IMR-90 (cell line): ENCODE results near the gene TWSG1. TPM values are rescaled to one million over a fixed set of nuclear protein-coding genes. Genes with fewer than 3 reads are reported as not detected.

Experiments
- ATAC-seq: fragments of 200-7000 bp; cut with Tn5 transposase; 2 replicates; pipeline ENCODE4 v1.9.1; 2020; ENCODE audit warnings: low read depth, mild to moderate bottlenecking, moderate library complexity
- BruUV-seq: library from RNA; stranded (reverse); fragments of 400-500 nt; replicated peaks from 2 replicates; lab custom pipeline; 2021; lab: Mats Ljungman, UMichigan
- CTCF ChIA-PET: fragments of 300-600 bp; formaldehyde crosslinking; extraction: SDS; loops from one replicate; lab custom pipeline; 2021; ENCODE audit warnings: antibody characterized with exemption; lab: Yijun Ruan, JAX
- POLR2A ChIA-PET: fragments of 300-600 bp; sonication (Branson Sonifier 250); formaldehyde crosslinking; loops from one replicate; lab custom pipeline; 2022; ENCODE audit warnings: antibody characterized with exemption; ENCODE audit not compliant: unreplicated experiment; lab: Charles Lee
- DNase-seq: peaks from one replicate; pipeline ENCODE4 v3.0.0; 2013
- H2AFZ ChIP-seq: replicated peaks from 2 replicates; pipeline ENCODE3; 2013; ENCODE audit warnings: low read length, mild to moderate bottlenecking; ENCODE audit not compliant: poor library complexity
- H2AK5ac ChIP-seq: 2 replicates; pipeline ENCODE4 v1.6.1; 2013; ENCODE audit warnings: low read depth, low read length, inconsistent platforms
- H2AK9ac ChIP-seq: replicated peaks from 2 replicates; pipeline ENCODE3; 2013; ENCODE audit warnings: mild to moderate bottlenecking, low read depth, low read length, moderate library complexity; ENCODE audit not compliant: poor library complexity
- H2BK120ac ChIP-seq: 2 replicates; pipeline ENCODE4 v1.6.1; 2013; ENCODE audit warnings: low read depth, low read length, inconsistent platforms
- H2BK15ac ChIP-seq: 3 replicates; pipeline ENCODE4 v1.6.1; 2013; ENCODE audit warnings: low read depth, low read length, inconsistent platforms
- H2BK20ac ChIP-seq: 2 replicates; pipeline ENCODE4 v1.6.1; 2013; ENCODE audit warnings: low read depth, mild to moderate bottlenecking, inconsistent platforms, low read length, moderate library complexity
- H2BK5ac ChIP-seq: 2 replicates; pipeline ENCODE4 v1.6.1; 2013; ENCODE audit warnings: mild to moderate bottlenecking, low read depth, low read length, inconsistent platforms; ENCODE audit not compliant: poor library complexity, severe bottlenecking
- H3K14ac ChIP-seq: replicated peaks from 2 replicates; pipeline ENCODE4 v1.6.1; 2013; ENCODE audit warnings: low read depth, low read length, inconsistent platforms
- H3K18ac ChIP-seq: 2 replicates; pipeline ENCODE4 v1.6.1; 2013; ENCODE audit warnings: low read depth, low read length, control low read depth
- H3K23ac ChIP-seq: 2 replicates; pipeline ENCODE4 v1.6.1; 2013; ENCODE audit warnings: low read depth, low read length, inconsistent platforms
- H3K27ac ChIP-seq: 2 replicates; pipeline ENCODE4 v1.5.1; 2013; ENCODE audit warnings: mild to moderate bottlenecking, control low read depth, low read length; ENCODE audit not compliant: insufficient read depth
- H3K27me3 ChIP-seq: 2 replicates; pipeline ENCODE4 v1.6.1; 2013; ENCODE audit warnings: low read length; ENCODE audit not compliant: control insufficient read depth, insufficient read depth
- H3K36me3 ChIP-seq: 2 replicates; pipeline ENCODE4 v1.6.1; 2013; ENCODE audit warnings: low read length, mixed read lengths; ENCODE audit not compliant: control insufficient read depth, insufficient read depth
- H3K4ac ChIP-seq: 2 replicates; pipeline ENCODE4 v1.6.1; 2013; ENCODE audit warnings: low read depth, low read length, inconsistent platforms
- H3K4me1 ChIP-seq: 2 replicates; pipeline ENCODE4 v1.6.1; 2013; ENCODE audit warnings: low read length, mixed read lengths; ENCODE audit not compliant: control insufficient read depth, insufficient read depth
- H3K4me2 ChIP-seq: 2 replicates; pipeline ENCODE4 v1.6.1; 2013; ENCODE audit warnings: low read depth, mild to moderate bottlenecking, control low read depth, low read length, moderate library complexity
- H3K4me3 ChIP-seq: 2 replicates; pipeline ENCODE4 v1.5.1; 2013; ENCODE audit warnings: low read depth, mild to moderate bottlenecking, control low read depth, low read length, moderate library complexity; ENCODE audit not compliant: insufficient read depth
- H3K56ac ChIP-seq: 2 replicates; pipeline ENCODE4 v1.6.1; 2013; ENCODE audit warnings: low read length, inconsistent platforms; ENCODE audit not compliant: insufficient read depth; ENCODE audit errors: extremely low read depth
- H3K79me1 ChIP-seq, 2 experiments: 2 replicates each; pipeline ENCODE4 v1.6.1; 2013; ENCODE audit warnings: low read length in 2 of 2, inconsistent platforms in 1 of 2, low read depth in 1 of 2
- H3K9ac ChIP-seq: 2 replicates; pipeline ENCODE4 v1.6.1; 2013; ENCODE audit warnings: low read depth, low read length, control low read depth
- H3K9me1 ChIP-seq: 2 replicates; pipeline ENCODE4 v1.6.1; 2013; ENCODE audit warnings: low read length, inconsistent platforms; ENCODE audit not compliant: insufficient read depth
- H3K9me3 ChIP-seq: 2 replicates; pipeline ENCODE4 v1.6.1; 2013; ENCODE audit warnings: low read length; ENCODE audit not compliant: control insufficient read depth, insufficient read depth
- H4K20me1 ChIP-seq: 2 replicates; pipeline ENCODE4 v1.6.1; 2013; ENCODE audit warnings: low read length, inconsistent platforms; ENCODE audit not compliant: insufficient read depth
- H4K5ac ChIP-seq: 2 replicates; pipeline ENCODE4 v1.6.1; 2013; ENCODE audit warnings: mild to moderate bottlenecking, low read depth, low read length, control low read depth
- H4K8ac ChIP-seq, 2 experiments: 2 replicates each; pipeline ENCODE4 v1.6.1; 2013; ENCODE audit warnings: low read depth in 2 of 2, low read length in 2 of 2, control low read depth in 1 of 2, inconsistent platforms in 1 of 2
- H4K91ac ChIP-seq: 2 replicates; pipeline ENCODE4 v1.6.1; 2013; ENCODE audit warnings: low read depth, low read length, inconsistent platforms; ENCODE audit not compliant: insufficient read depth
- BHLHE40 ChIP-seq: fragments of 150-350 bp; IDR thresholded peaks from 2 replicates; pipeline ENCODE4 v1.6.1; 2016; ENCODE audit warnings: mild to moderate bottlenecking, low read depth, low read length
- CEBPB ChIP-seq: IDR thresholded peaks from 2 replicates; pipeline ENCODE4 v1.6.1; 2012; ENCODE audit warnings: low read depth, low read length, improper control_type of control experiment
- CHD1 ChIP-seq: IDR thresholded peaks from 2 replicates; pipeline ENCODE4 v1.6.1; 2012; ENCODE audit warnings: low read depth, low read length, improper control_type of control experiment
- FOS ChIP-seq: fragments of 150-350 bp; IDR thresholded peaks from 2 replicates; pipeline ENCODE4 v1.6.1; 2016; ENCODE audit warnings: low read depth, low read length
- MAFK ChIP-seq: IDR thresholded peaks from 2 replicates; pipeline ENCODE4 v1.6.1; 2012; ENCODE audit warnings: low read depth, low read length, improper control_type of control experiment
- POLR2A ChIP-seq: IDR thresholded peaks from 2 replicates; pipeline ENCODE4 v1.6.1; 2012; ENCODE audit warnings: mild to moderate bottlenecking, low read depth, low read length
- RAD21 ChIP-seq: IDR thresholded peaks from 2 replicates; pipeline ENCODE4 v1.6.1; 2012; ENCODE audit warnings: low read length, improper control_type of control experiment
- RFX5 ChIP-seq: IDR thresholded peaks from 2 replicates; pipeline ENCODE4 v1.8.0; 2012; ENCODE audit warnings: low read depth, mild to moderate bottlenecking, low read length, moderate library complexity
- WGBS, 2 experiments: methylation state at CpG; one replicate each; pipeline versions ENCODE4 v1.1.5 to v1.1.7; 2013; ENCODE audit warnings: missing lambda C conversion rate in 2 of 2; ENCODE audit not compliant: insufficient read length in 1 of 2; ENCODE audit errors: extremely low coverage in 2 of 2; 5-methylcytosine and 5-hydroxymethylcytosine counted together
- dilution Hi-C: fragments of 300-500 bp; cut with HindIII; formaldehyde crosslinking; loops from one replicate; pipeline ENCODE4 v1.14.3; 2018; ENCODE audit warnings: low sequenced_read_pairs; ENCODE audit not compliant: unreplicated experiment
- in situ Hi-C: fragments of 300-500 bp; cut with MboI; formaldehyde crosslinking; loops from 3 replicates; pipeline ENCODE4 v1.14.3; 2019; ENCODE audit warnings: low sequenced_read_pairs, inconsistent platforms, mixed read lengths
- intact Hi-C: fragments of 100-400 bp; cut with micrococcal nuclease; formaldehyde crosslinking; loops from 2 replicates; pipeline ENCODE4 v1.10.0; 2022
- polyA plus RNA-seq, 3 experiments: library from polyadenylated mRNA; depleted of rRNA; stranded (reverse); fragments of >200 nt; gene quantifications; 2 replicates each; pipeline ENCODE4 v1.2.3, GENCODE V29; 2012; ENCODE audit warnings: low replicate concordance in 1 of 3
- total RNA-seq: library from RNA; depleted of rRNA; stranded (reverse); fragments of >200 nt; gene quantifications from 2 replicates; pipeline ENCODE4 v1.2.3, GENCODE V29; 2012
- TF ChIP-seq, protein P1 (sequence below): fragments of 150-350 bp; IDR thresholded peaks from 2 replicates; pipeline ENCODE4 v1.6.1; 2016; ENCODE audit warnings: low read depth, mild to moderate bottlenecking, low read length, moderate library complexity, borderline replicate concordance

TWSG1 gene
- total and polyA plus RNA-seq, 2 of the 4 experiments (the other 2 are of a cell fraction): 80.4 to 115 TPM

- no peak overlapping the region for H3K14ac ChIP-seq
- WGBS, 2 experiments: 83% methylated on average over 2 of the region's 19 CpGs; no CpG with 5 or more reads in 1 of the 2 experiments
- intact Hi-C loops: no loop called here
- H2AK9ac ChIP-seq: peak overlapping the region; percentile 24
- CTCF ChIA-PET: interaction anchor here (0.8 kb wide), 1 partner anchor 24 kb away, joined by 3 read pairs; no protein-coding TSS in a partner anchor
- H3K27ac ChIP-seq: no peak overlapping the region
- 0 out of 2 replicates have a peak, but pooled peaks cover 3% of the 10 kb centered on the region for H4K20me1 ChIP-seq
- no peak overlapping the region for H3K4me3 ChIP-seq
- no peak overlapping the region for H2AFZ ChIP-seq
- dilution Hi-C loops: no loop called here
- in situ Hi-C loops: no loop called here
- DNase-seq: no peak
- TF ChIP-seq MAFK: no peak
- TF ChIP-seq POLR2A: no peak
- TF ChIP-seq RAD21: no peak
- no peak for TF ChIP-seq CHD1
- no peak for TF ChIP-seq BHLHE40
- no peak for TF ChIP-seq CEBPB
- TF ChIP-seq, protein P1, sequence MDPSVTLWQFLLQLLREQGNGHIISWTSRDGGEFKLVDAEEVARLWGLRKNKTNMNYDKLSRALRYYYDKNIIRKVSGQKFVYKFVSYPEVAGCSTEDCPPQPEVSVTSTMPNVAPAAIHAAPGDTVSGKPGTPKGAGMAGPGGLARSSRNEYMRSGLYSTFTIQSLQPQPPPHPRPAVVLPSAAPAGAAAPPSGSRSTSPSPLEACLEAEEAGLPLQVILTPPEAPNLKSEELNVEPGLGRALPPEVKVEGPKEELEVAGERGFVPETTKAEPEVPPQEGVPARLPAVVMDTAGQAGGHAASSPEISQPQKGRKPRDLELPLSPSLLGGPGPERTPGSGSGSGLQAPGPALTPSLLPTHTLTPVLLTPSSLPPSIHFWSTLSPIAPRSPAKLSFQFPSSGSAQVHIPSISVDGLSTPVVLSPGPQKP: no peak
- no peak for TF ChIP-seq FOS
- TF ChIP-seq RFX5: no peak
- no peak overlapping the region for H3K18ac ChIP-seq
- H4K8ac ChIP-seq: no peak overlapping the region
- no peaks in the 10 kb centered on the region for H3K27me3 ChIP-seq
- H3K56ac ChIP-seq: no peak overlapping the region
- peaks cover 2 to 7% of the 10 kb centered on the region in 2 experiments; a peak in 3 of 4 replicates for H3K79me1 ChIP-seq
- H3K23ac ChIP-seq: no peak overlapping the region
- H2BK5ac ChIP-seq: no peak overlapping the region
- H3K9ac ChIP-seq: no peak overlapping the region
- H3K9me3 ChIP-seq: no peaks in the 10 kb centered on the region
- H4K5ac ChIP-seq: no peak overlapping the region
- ATAC-seq: no peak
- H2BK120ac ChIP-seq: no peak overlapping the region
- H4K91ac ChIP-seq: no peak overlapping the region
- no peak overlapping the region for H3K4me2 ChIP-seq
- H3K36me3 ChIP-seq: peaks cover 12% of the 10 kb centered on the region
- no peak overlapping the region for H2AK5ac ChIP-seq
- H3K4ac ChIP-seq: no peak overlapping the region
- BruUV-seq: no TSS peak
- POLR2A ChIA-PET: no interaction called here
- no peak overlapping the region for H2BK15ac ChIP-seq
- peaks cover 2% of the 10 kb centered on the region; the same call in 1 of the 2 replicates for H3K4me1 ChIP-seq
- no peak overlapping the region for H2BK20ac ChIP-seq
- H3K9me1 ChIP-seq: peaks cover 3% of the 10 kb centered on the region
Observed at GRCh38 chr18:9404565-9405060, 70.0 kb downstream of the TWSG1 start.
